Measurements from ENCODE around the gene AATK. TPM values are rescaled to one million over a fixed set of nuclear protein-coding genes. Genes with fewer than 3 reads are reported as not detected.

The AATK gene
- total RNA-seq, 2 donors from 2014 or later: 3.3 to 4.3 TPM

GRCh38 chr17:81203136-81203535, 37.1 kb upstream of the AATK start:
- Histone ChIP-seq H3K4me1 (ENCODE audit: control insufficient read depth, insufficient read depth, low read length) (no peaks in the 10 kb centered on the region), H3K4me3 (ENCODE audit: low read length) (no peak overlapping the region), H3K27me3 (ENCODE audit: control insufficient read depth, insufficient read depth, low read length, poor library complexity, severe bottlenecking) (no peaks in the 10 kb centered on the region), H3K36me3 (ENCODE audit: control insufficient read depth, insufficient read depth, low read length) (peaks cover 3% of the 10 kb centered on the region), H3K9me3 (ENCODE audit: control insufficient read depth, low read length) (no peaks in the 10 kb centered on the region), H3K9ac (ENCODE audit: extremely low read depth, low read length, poor library complexity, severe bottlenecking) (no peak overlapping the region), H3K27ac (ENCODE audit: low read depth, low read length) (no peak overlapping the region)
- no peak for DNase-seq
- no peak overlapping the region for H3K27ac Mint-ChIP-seq
- peaks cover 16% of the 10 kb centered on the region for H3K36me3 Mint-ChIP-seq (ENCODE audit: low read depth)
- 96 to 97% methylated on average over 18 to 20 of the region's 20 CpGs for WGBS, 2 experiments (ENCODE audit: insufficient coverage in 1 of 2, insufficient read length in 1 of 2)
- H3K9me3 Mint-ChIP-seq: no peaks in the 10 kb centered on the region
- H3K4me1 Mint-ChIP-seq: no peaks in the 10 kb centered on the region
- no peaks in the 10 kb centered on the region for H3K27me3 Mint-ChIP-seq (ENCODE audit: insufficient read depth)
- H3K4me3 Mint-ChIP-seq: no peak overlapping the region
- TF ChIP-seq, protein P1, sequence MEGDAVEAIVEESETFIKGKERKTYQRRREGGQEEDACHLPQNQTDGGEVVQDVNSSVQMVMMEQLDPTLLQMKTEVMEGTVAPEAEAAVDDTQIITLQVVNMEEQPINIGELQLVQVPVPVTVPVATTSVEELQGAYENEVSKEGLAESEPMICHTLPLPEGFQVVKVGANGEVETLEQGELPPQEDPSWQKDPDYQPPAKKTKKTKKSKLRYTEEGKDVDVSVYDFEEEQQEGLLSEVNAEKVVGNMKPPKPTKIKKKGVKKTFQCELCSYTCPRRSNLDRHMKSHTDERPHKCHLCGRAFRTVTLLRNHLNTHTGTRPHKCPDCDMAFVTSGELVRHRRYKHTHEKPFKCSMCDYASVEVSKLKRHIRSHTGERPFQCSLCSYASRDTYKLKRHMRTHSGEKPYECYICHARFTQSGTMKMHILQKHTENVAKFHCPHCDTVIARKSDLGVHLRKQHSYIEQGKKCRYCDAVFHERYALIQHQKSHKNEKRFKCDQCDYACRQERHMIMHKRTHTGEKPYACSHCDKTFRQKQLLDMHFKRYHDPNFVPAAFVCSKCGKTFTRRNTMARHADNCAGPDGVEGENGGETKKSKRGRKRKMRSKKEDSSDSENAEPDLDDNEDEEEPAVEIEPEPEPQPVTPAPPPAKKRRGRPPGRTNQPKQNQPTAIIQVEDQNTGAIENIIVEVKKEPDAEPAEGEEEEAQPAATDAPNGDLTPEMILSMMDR (conservative IDR thresholded peaks at IDR 0.05): no peak

DNA sequence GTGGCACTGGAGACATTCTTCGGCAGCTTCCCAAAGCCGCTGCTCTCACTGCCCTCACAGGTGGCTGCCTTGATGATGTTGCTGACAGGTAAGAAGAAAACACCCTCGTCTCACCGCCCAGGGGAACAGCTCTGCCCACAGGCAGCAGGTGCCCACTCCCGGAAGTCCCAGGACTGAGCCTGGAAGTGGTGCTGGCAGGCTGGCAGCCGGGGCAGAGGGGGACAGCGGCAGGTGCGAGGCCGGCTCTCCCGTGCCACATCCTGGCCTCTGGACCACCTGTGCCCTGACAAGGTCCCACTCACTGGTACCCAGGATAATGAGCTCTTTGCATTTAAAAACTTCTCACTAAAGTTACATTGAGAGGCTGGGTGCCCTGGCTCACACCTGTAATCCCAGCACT, 36.3 kb upstream of the AATK start:
- Mint-ChIP-seq H3K27me3 (ENCODE audit: insufficient read depth) (no peaks in the 10 kb centered on the region), H3K27ac (no peak overlapping the region), H3K9me3 (no peaks in the 10 kb centered on the region), H3K4me1 (no peaks in the 10 kb centered on the region), H3K4me3 (no peak overlapping the region), H3K36me3 (ENCODE audit: low read depth) (peaks cover 19% of the 10 kb centered on the region)
- Histone ChIP-seq H3K9ac (ENCODE audit: extremely low read depth, low read length, poor library complexity, severe bottlenecking) (no peak overlapping the region), H3K27ac (ENCODE audit: low read depth, low read length) (no peak overlapping the region), H3K36me3 (ENCODE audit: control insufficient read depth, insufficient read depth, low read length) (peaks cover 3% of the 10 kb centered on the region), H3K4me1 (ENCODE audit: control insufficient read depth, insufficient read depth, low read length) (no peaks in the 10 kb centered on the region), H3K4me3 (ENCODE audit: low read length) (no peak overlapping the region), H3K27me3 (ENCODE audit: control insufficient read depth, insufficient read depth, low read length, poor library complexity, severe bottlenecking) (no peaks in the 10 kb centered on the region), H3K9me3 (ENCODE audit: control insufficient read depth, low read length) (no peaks in the 10 kb centered on the region)
- WGBS, 2 experiments (ENCODE audit: insufficient coverage in 1 of 2, insufficient read length in 1 of 2): 96 to 100% methylated on average over 5 to 10 of the region's 10 CpGs
- DNase-seq: no peak
- TF ChIP-seq, protein P1 (conservative IDR thresholded peaks at IDR 0.05): no peak

DNA sequence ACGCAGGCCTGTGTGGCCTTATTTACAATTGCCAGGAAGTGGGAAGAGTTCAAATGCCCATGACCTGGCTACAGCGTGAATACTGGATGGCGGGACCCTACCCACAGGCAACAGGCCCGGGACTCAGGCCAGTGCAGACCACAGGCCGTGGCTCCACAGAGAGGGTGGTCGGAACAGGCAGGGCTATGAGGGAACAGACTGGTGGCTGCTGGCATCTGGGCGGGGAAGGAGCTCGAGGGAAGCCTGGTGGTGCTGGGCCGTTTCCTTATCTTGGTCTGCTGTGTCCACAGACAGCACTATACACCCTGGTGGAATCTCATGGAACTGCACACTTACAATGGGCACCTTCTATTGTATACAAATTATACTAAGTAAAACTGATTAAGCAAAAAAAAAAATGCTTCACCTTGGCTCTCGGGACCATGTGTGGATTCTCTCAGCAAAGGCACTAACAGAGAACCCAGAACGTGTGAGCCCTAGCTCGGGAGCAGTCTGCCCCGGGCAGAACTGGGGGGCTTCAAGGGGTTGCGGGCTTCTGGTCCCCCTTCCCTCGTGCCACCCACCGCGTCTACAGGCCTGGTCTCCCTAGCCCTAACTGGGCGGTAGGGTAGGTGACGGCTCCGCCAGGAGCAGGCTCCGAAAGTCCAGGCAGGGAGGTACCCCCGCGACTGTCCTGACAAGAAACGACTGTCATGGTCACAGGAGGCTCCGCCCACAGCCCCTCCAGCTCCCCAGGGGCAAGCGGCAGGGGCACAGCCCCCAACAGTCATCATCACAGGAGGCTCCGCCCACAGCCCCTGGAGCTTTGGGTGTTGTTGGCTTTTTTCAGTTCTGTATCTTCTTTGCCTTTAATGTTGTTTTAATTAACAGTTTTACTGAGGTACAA, 34.9 kb upstream of the AATK start:
- WGBS, 2 experiments (ENCODE audit: insufficient coverage in 1 of 2, insufficient read length in 1 of 2): 93 to 97% methylated on average over 16 to 27 of the region's 27 CpGs
- Mint-ChIP-seq H3K27me3 (ENCODE audit: insufficient read depth) (no peaks in the 10 kb centered on the region), H3K27ac (no peak overlapping the region), H3K9me3 (no peaks in the 10 kb centered on the region), H3K4me3 (no peak overlapping the region), H3K4me1 (no peaks in the 10 kb centered on the region), H3K36me3 (ENCODE audit: low read depth) (peaks cover 19% of the 10 kb centered on the region)
- H3K27ac ChIP-seq (ENCODE audit: low read depth, low read length): no peak overlapping the region
- DNase-seq: peak; percentile 81
- no peak overlapping the region for H3K9ac ChIP-seq (ENCODE audit: extremely low read depth, low read length, poor library complexity, severe bottlenecking)
- no peaks in the 10 kb centered on the region for H3K27me3 ChIP-seq (ENCODE audit: control insufficient read depth, insufficient read depth, low read length, poor library complexity, severe bottlenecking)
- H3K9me3 ChIP-seq (ENCODE audit: control insufficient read depth, low read length): no peaks in the 10 kb centered on the region
- H3K4me3 ChIP-seq (ENCODE audit: low read length): no peak overlapping the region
- H3K4me1 ChIP-seq (ENCODE audit: control insufficient read depth, insufficient read depth, low read length): no peaks in the 10 kb centered on the region
- TF ChIP-seq, protein P1 (conservative IDR thresholded peaks at IDR 0.05): peak; percentile 70
- peaks cover 3% of the 10 kb centered on the region for H3K36me3 ChIP-seq (ENCODE audit: control insufficient read depth, insufficient read depth, low read length)
